SK-N-SH (cell line): ENCODE measurements around the gene MTHFD2L. TPM values are rescaled to one million over a fixed set of nuclear protein-coding genes. Genes with fewer than 3 reads are reported as not detected.

Experiments
- CTCF ChIA-PET: fragments of 300-600, 350-600 bp; formaldehyde crosslinking; extraction: SDS; loops from one replicate; lab custom pipeline; 2021; lab: Yijun Ruan, JAX
- POLR2A ChIA-PET: fragments of 350-600 bp; sonication (Branson Sonifier 250); formaldehyde crosslinking; extraction: SDS; loops from one replicate; lab custom pipeline; 2020; ENCODE audit warnings: antibody characterized with exemption, inconsistent platforms; lab: Yijun Ruan, JAX
- DNase-seq: peaks from one replicate; pipeline ENCODE4 v3.0.0; 2012
- H2AFZ ChIP-seq: fragments of 200-600 bp; sonication (generic); 2 replicates; pipeline ENCODE4 v1.8.1; 2016; ENCODE audit warnings: antibody characterized with exemption, mild to moderate bottlenecking, low read depth
- H3F3A ChIP-seq: fragments of 200-600 bp; sonication (generic); replicated peaks from 2 replicates; pipeline ENCODE3; 2016; ENCODE audit warnings: antibody characterized with exemption, mild to moderate bottlenecking; ENCODE audit not compliant: insufficient read depth
- H3K27ac ChIP-seq, 2 experiments: fragments of 200-500 bp in 1 of 2; fragments of 200-600 bp in 1 of 2; sonication (Bioruptor generic) in 1 of 2; sonication (generic), shearing (Covaris generic) in 1 of 2; 2 replicates each; pipeline versions ENCODE4 v1.5.1 to v1.6.1; 2014 to 2016; ENCODE audit warnings: low read depth in 2 of 2, inconsistent platforms in 1 of 2, low read length in 1 of 2, mild to moderate bottlenecking in 1 of 2, mixed read lengths in 1 of 2
- H3K27me3 ChIP-seq: fragments of 200-600 bp; sonication (generic), shearing (Covaris generic); 2 replicates; pipeline ENCODE4 v1.6.1; 2016; ENCODE audit warnings: mixed run types; ENCODE audit not compliant: insufficient read depth
- H3K36me3 ChIP-seq, 2 experiments: fragments of 200-500 bp in 1 of 2; fragments of 200-600 bp in 1 of 2; sonication (Bioruptor generic) in 1 of 2; sonication (generic) in 1 of 2; replicated peaks in 1 of 2; 2 replicates each; pipeline versions ENCODE3 to v1.5.1; 2014 to 2016; ENCODE audit warnings: low read length in 1 of 2, mild to moderate bottlenecking in 1 of 2; ENCODE audit not compliant: insufficient read depth in 2 of 2, control insufficient read depth in 1 of 2
- H3K4me1 ChIP-seq, 2 experiments: fragments of 200-500 bp in 1 of 2; fragments of 200-600 bp in 1 of 2; sonication (Bioruptor generic) in 1 of 2; sonication (generic), shearing (Covaris generic) in 1 of 2; 2 replicates each; pipeline versions ENCODE4 v1.5.1 to v1.6.1; 2014 to 2016; ENCODE audit warnings: low read depth in 1 of 2, low read length in 1 of 2, mixed run types in 1 of 2; ENCODE audit not compliant: insufficient read depth in 2 of 2, control insufficient read depth in 1 of 2
- H3K4me2 ChIP-seq: fragments of 200-600 bp; sonication (generic), shearing (Covaris generic); 2 replicates; pipeline ENCODE4 v1.6.1; 2017; ENCODE audit warnings: mixed run types
- H3K4me3 ChIP-seq, 2 experiments: fragments of 200-500 bp in 1 of 2; fragments of 200-600 bp in 1 of 2; sonication (Bioruptor generic) in 1 of 2; sonication (generic), shearing (Covaris generic) in 1 of 2; 2 replicates each; pipeline versions ENCODE4 v1.5.1 to v1.8.1; 2014 to 2016; ENCODE audit warnings: low read depth in 2 of 2, inconsistent platforms in 1 of 2, low read length in 1 of 2, mild to moderate bottlenecking in 1 of 2, mixed read lengths in 1 of 2, moderate library complexity in 1 of 2
- H3K79me2 ChIP-seq: fragments of 200-600 bp; sonication (generic); 2 replicates; pipeline ENCODE4 v1.8.1; 2017; ENCODE audit warnings: mild to moderate bottlenecking; ENCODE audit not compliant: insufficient read depth
- H3K9ac ChIP-seq: fragments of 200-600 bp; sonication (generic); 2 replicates; pipeline ENCODE4 v1.6.1; 2017; ENCODE audit warnings: mixed run types
- H3K9me2 ChIP-seq: fragments of 200-600 bp; sonication (generic); 2 replicates; pipeline ENCODE4 v1.6.1; 2017; ENCODE audit warnings: mixed run types
- H3K9me3 ChIP-seq: fragments of 200-600 bp; sonication (generic); 2 replicates; pipeline ENCODE4 v1.6.1; 2017; ENCODE audit warnings: mixed run types, mild to moderate bottlenecking, moderate library complexity
- H4K20me1 ChIP-seq: fragments of 200-600 bp; sonication (generic); 2 replicates; pipeline ENCODE4 v1.6.1; 2017; ENCODE audit warnings: mild to moderate bottlenecking, mixed run types; ENCODE audit not compliant: insufficient read depth
- CHD2 ChIP-seq: fragments of 150-350 bp; IDR thresholded peaks from 2 replicates; pipeline ENCODE4 v1.6.1; 2018; ENCODE audit warnings: low read length; ENCODE audit not compliant: partially characterized antibody
- CTCF ChIP-seq: fragments of 200-600 bp; sonication (generic); IDR thresholded peaks from 2 replicates; pipeline ENCODE4 v1.6.1; 2017; ENCODE audit warnings: antibody characterized with exemption, mild to moderate bottlenecking, moderate library complexity
- EP300 ChIP-seq, 2 experiments: IDR thresholded peaks; 2 replicates each; pipeline versions ENCODE4 v1.4.0 to v1.6.1; 2012; ENCODE audit warnings: borderline replicate concordance in 1 of 2, low read depth in 1 of 2, low read length in 1 of 2
- EZH2phosphoT487 ChIP-seq: fragments of 200-600 bp; sonication (generic); IDR thresholded peaks from 2 replicates; pipeline ENCODE4 v1.6.1; 2017; ENCODE audit warnings: low read depth, mixed run types, mild to moderate bottlenecking, antibody characterized with exemption, moderate library complexity, borderline replicate concordance
- FOXM1 ChIP-seq: IDR thresholded peaks from 2 replicates; pipeline ENCODE4 v1.4.0; 2012; ENCODE audit warnings: low read depth, mild to moderate bottlenecking
- IRF3 ChIP-seq: fragments of 150-350 bp; IDR thresholded peaks from 2 replicates; pipeline ENCODE4 v1.6.1; 2016; ENCODE audit warnings: mild to moderate bottlenecking, low read depth, low read length
- JUND ChIP-seq: IDR thresholded peaks from 2 replicates; pipeline ENCODE4 v1.4.0; 2012
- MAX ChIP-seq: IDR thresholded peaks from 2 replicates; pipeline ENCODE4 v1.4.0; 2012; ENCODE audit warnings: low read depth
- MEF2A ChIP-seq: IDR thresholded peaks from 2 replicates; pipeline ENCODE4 v1.4.0; 2012; ENCODE audit warnings: low read depth, borderline replicate concordance
- NRF1 ChIP-seq: IDR thresholded peaks from 2 replicates; pipeline ENCODE4 v1.6.1; 2012; ENCODE audit warnings: low read depth, mild to moderate bottlenecking, low read length
- RXRA ChIP-seq: IDR thresholded peaks from 2 replicates; pipeline ENCODE4 v1.4.0; 2012; ENCODE audit warnings: low read depth, mild to moderate bottlenecking, borderline replicate concordance
- TEAD4 ChIP-seq: IDR thresholded peaks from 2 replicates; pipeline ENCODE4 v1.4.0; 2012; ENCODE audit warnings: mild to moderate bottlenecking, borderline replicate concordance; ENCODE audit not compliant: insufficient read depth
- YY1 ChIP-seq: IDR thresholded peaks from 2 replicates; pipeline ENCODE4 v1.4.0; 2012; ENCODE audit warnings: low read depth, mild to moderate bottlenecking
- ZBTB33 ChIP-seq: IDR thresholded peaks from 2 replicates; pipeline ENCODE4 v1.4.0; 2012; ENCODE audit warnings: low read depth, borderline replicate concordance
- WGBS: methylation state at CpG from one replicate; pipeline ENCODE4 v1.1.6; 2017; ENCODE audit warnings: low lambda C conversion rate; 5-methylcytosine and 5-hydroxymethylcytosine counted together
- polyA plus RNA-seq, 3 experiments: library from polyadenylated mRNA; depleted of rRNA; stranded (reverse); fragments of >200 nt; gene quantifications; 2 replicates each; pipeline ENCODE4 v1.2.3, GENCODE V29; 2012

The MTHFD2L gene
- polyA plus RNA-seq, 1 of the 3 experiments (the other 2 are of a cell fraction): 4.8 TPM

GRCh38 chr4:74157561-74158465 is at the start of gene MTHFD2L (continued):
- TF ChIP-seq ZBTB33 (peak; percentile 74; the same call in 1 of the 2 replicates), MAX (peak; percentile 49; the same call in 1 of the 2 replicates), RXRA (no peak), JUND (no peak), IRF3 (no peak), EP300 (IDR thresholded peaks at IDR 0.05; ENCODE audit: borderline replicate concordance in 1 of 2, low read depth in 1 of 2, low read length in 1 of 2) (0 out of 4 replicates have a peak, but pooled peaks of 1 of the 2 experiments have one; percentile 27), YY1 (peak; percentile 86), EZH2phosphoT487 (no peak), CHD2 (peak; percentile 89), TEAD4 (no peak)

GRCh38 chr4:74108457-74109115 is 49.3 kb upstream of the MTHFD2L start:
- TF ChIP-seq CTCF (no peak), MEF2A (no peak), NRF1 (no peak), ZBTB33 (no peak), FOXM1 (no peak)
- Histone ChIP-seq H2AFZ (peak overlapping the region; percentile 76; the same call in 1 of the 2 replicates), H3K36me3 (no peaks in the 10 kb centered on the region), H4K20me1 (no peaks in the 10 kb centered on the region), H3K79me2 (no peaks in the 10 kb centered on the region), H3K9me3 (no peaks in the 10 kb centered on the region), H3K27ac (peak overlapping the region; percentile 85 to 99), H3K4me2 (peak overlapping the region; percentile 63; the same call in 1 of the 2 replicates), H3K9me2 (no peaks in the 10 kb centered on the region), H3K4me1 (peaks cover 0 to 16% of the 10 kb centered on the region in 2 experiments; a peak in 2 of 4 replicates), H3K4me3 (no peak overlapping the region), H3K27me3 (no peaks in the 10 kb centered on the region), H3F3A (peaks cover 38% of the 10 kb centered on the region), H3K9ac (peak overlapping the region; percentile 76; the same call in 1 of the 2 replicates)
- ChIA-PET CTCF (interaction anchor here (1.0 kb wide), 1 partner anchor 10 kb away, joined by 3 read pairs; no protein-coding TSS in a partner anchor), POLR2A (no interaction called here)
- 74% methylated on average over 1 of the region's 1 CpG for WGBS
- no peak for DNase-seq
